Measurements from ENCODE around the gene SH3BP2. TPM values are rescaled to one million over a fixed set of nuclear protein-coding genes. Genes with fewer than 3 reads are reported as not detected.

SH3BP2 gene
- 25.4 TPM for total RNA-seq

GRCh38 chr4:2792711-2793585, at the start of gene SH3BP2:
SH3BP2 (plus strand) TSS chr4:2793085; CDS start chr4:2820618, 27,533 bp downstream.

GRCh38 chr4:2755821-2756690, 36.8 kb upstream of the SH3BP2 start, which contains the start of gene TNIP2:
TNIP2 (minus strand) TSS chr4:2756336; CDS start chr4:2756289, 47 bp downstream.

GRCh38 chr4:2843263-2843940, 50.5 kb downstream of the SH3BP2 start, which contains the start of gene ADD1:
ADD1 (plus strand) TSS chr4:2843844; CDS start chr4:2875916, 32,072 bp downstream.

Other genes starting within 250 kb of the SH3BP2 start
- 11.5 TPM for gene TNIP2, start 36.7 kb upstream of the SH3BP2 start, total RNA-seq
- gene ADD1, start 50.8 kb downstream of the SH3BP2 start, total RNA-seq, result 189 TPM
- gene NOP14, start 170.3 kb downstream of the SH3BP2 start, total RNA-seq, result 9.2 TPM
- gene GRK4, start 170.5 kb downstream of the SH3BP2 start, total RNA-seq, result 56.1 TPM